Left ventricle myocardium inferior (tissue), 1 donor: Measurements from ENCODE around the gene KCNC1. TPM values are rescaled to one million over a fixed set of nuclear protein-coding genes. Genes with fewer than 3 reads are reported as not detected.

ENCODE experiments used
- DNase-seq: peaks from one replicate; pipeline ENCODE4 v3.0.0-alpha.2; 2020
- H3K27ac ChIP-seq: fragments of 200-600 bp; replicated peaks from 2 replicates; pipeline ENCODE4 v1.8.0; 2021
- H3K27me3 ChIP-seq: fragments of 200-600 bp; 2 replicates; pipeline ENCODE4 v1.8.0; 2021; ENCODE audit warnings: low read depth
- H3K36me3 ChIP-seq: fragments of 200-600 bp; 2 replicates; pipeline ENCODE4 v1.8.0; 2021
- H3K4me1 ChIP-seq: fragments of 200-600 bp; 2 replicates; pipeline ENCODE4 v1.8.0; 2021
- H3K4me3 ChIP-seq: fragments of 200-600 bp; 2 replicates; pipeline ENCODE4 v1.8.0; 2021; ENCODE audit warnings: mild to moderate bottlenecking, moderate library complexity
- H3K9me3 ChIP-seq: fragments of 200-600 bp; replicated peaks from 2 replicates; pipeline ENCODE4 v1.8.0; 2021
- CTCF ChIP-seq: fragments of 200-600 bp; IDR thresholded peaks from 2 replicates; pipeline ENCODE4 v1.8.0; 2021; ENCODE audit warnings: antibody characterized with exemption, mild to moderate bottlenecking, borderline replicate concordance
- intact Hi-C: fragments of 100-400 bp; cut with micrococcal nuclease; formaldehyde crosslinking; loops from one replicate; pipeline ENCODE4 v1.11.0; 2022
- long read RNA-seq: library from polyadenylated mRNA; unstranded; transcript quantifications from one replicate; pipeline ENCODE4 v2.0.0, GENCODE V29; 2021
- total RNA-seq: library from RNA; stranded (reverse); fragmentation: NEBNext Ultra II Directional; extraction: Animal tissue kit (Norgen Biotek cat#: 25700); gene quantifications from one replicate; pipeline ENCODE4 v1.2.1, GENCODE V29; 2021
- donor health status: DM: no; HTN: yes; CAD: no; lungs with severe emphysema.

The KCNC1 gene
- not detected for total RNA-seq
- long read RNA-seq, partial matches to known transcripts, result 0 of 2 reads
- long read RNA-seq, other reads (novel, unspliced or antisense), result 2 of 2 reads

- DNase-seq, result no peak
- Histone ChIP-seq H3K27me3 (peaks cover 92% of the 10 kb centered on the region), H3K9me3 (no peaks in the 10 kb centered on the region), H3K4me1 (peaks cover 21% of the 10 kb centered on the region), H3K27ac (no peak within 1 kb of the TSS), H3K4me3 (peak within 1 kb of the TSS; percentile 67), H3K36me3 (no peaks in the 10 kb centered on the region)
- TF ChIP-seq CTCF, result no peak
- intact Hi-C loops, result no loop called here
Measured at GRCh38 chr11:17734418-17734911, at the start of gene KCNC1. KCNC1 (plus strand) TSS chr11:17734781; CDS start chr11:17736003, 1,222 bp downstream.

GRCh38 chr11:17686231-17686980 lies 48.2 kb upstream of the KCNC1 start:
- Histone ChIP-seq H3K27ac (no peak overlapping the region), H3K4me3 (no peak overlapping the region), H3K9me3 (no peaks in the 10 kb centered on the region), H3K36me3 (no peaks in the 10 kb centered on the region), H3K27me3 (peaks cover 71% of the 10 kb centered on the region), H3K4me1 (no peaks in the 10 kb centered on the region)
- TF ChIP-seq CTCF, result no peak
- intact Hi-C loops, result no loop called here
- no peak for DNase-seq

GRCh38 chr11:17687946-17688670 lies 46.5 kb upstream of the KCNC1 start:
- intact Hi-C loops, result no loop called here
- no peak for DNase-seq
- Histone ChIP-seq H3K27ac (no peak overlapping the region), H3K9me3 (no peaks in the 10 kb centered on the region), H3K36me3 (no peaks in the 10 kb centered on the region), H3K4me1 (peaks cover 5% of the 10 kb centered on the region), H3K4me3 (no peak overlapping the region), H3K27me3 (peaks cover 78% of the 10 kb centered on the region)
- no peak for TF ChIP-seq CTCF

GRCh38 chr11:17691550-17691949 lies 43.0 kb upstream of the KCNC1 start:
- H3K36me3 ChIP-seq, result no peaks in the 10 kb centered on the region
- H3K4me3 ChIP-seq, result no peak overlapping the region
- peaks cover 6% of the 10 kb centered on the region for H3K4me1 ChIP-seq
- H3K27ac ChIP-seq, result no peak overlapping the region
- H3K27me3 ChIP-seq, result peaks cover 83% of the 10 kb centered on the region
- no peak for TF ChIP-seq CTCF
- intact Hi-C loops, result no loop called here
- DNase-seq, result no peak
- H3K9me3 ChIP-seq, result no peaks in the 10 kb centered on the region

- no peak for TF ChIP-seq CTCF
- peaks cover 83% of the 10 kb centered on the region for H3K27me3 ChIP-seq
- H3K27ac ChIP-seq, result no peak overlapping the region
Measured at GRCh38 chr11:17691976-17692375, 42.6 kb upstream of the KCNC1 start.

More at GRCh38 chr11:17691976-17692375, 42.6 kb upstream of the KCNC1 start:
- intact Hi-C loops, result no loop called here
- Histone ChIP-seq H3K4me1 (peaks cover 6% of the 10 kb centered on the region), H3K4me3 (no peak overlapping the region), H3K36me3 (no peaks in the 10 kb centered on the region), H3K9me3 (no peaks in the 10 kb centered on the region)
- no peak for DNase-seq
